Measurements from ENCODE around the gene SNRPD2.

The SNRPD2 gene

GRCh38 chr19:45711851-45712698 lies 20.3 kb upstream of the SNRPD2 start:
- no peak overlapping the region for H3K27ac ChIP-seq
- TF ChIP-seq, protein P1, sequence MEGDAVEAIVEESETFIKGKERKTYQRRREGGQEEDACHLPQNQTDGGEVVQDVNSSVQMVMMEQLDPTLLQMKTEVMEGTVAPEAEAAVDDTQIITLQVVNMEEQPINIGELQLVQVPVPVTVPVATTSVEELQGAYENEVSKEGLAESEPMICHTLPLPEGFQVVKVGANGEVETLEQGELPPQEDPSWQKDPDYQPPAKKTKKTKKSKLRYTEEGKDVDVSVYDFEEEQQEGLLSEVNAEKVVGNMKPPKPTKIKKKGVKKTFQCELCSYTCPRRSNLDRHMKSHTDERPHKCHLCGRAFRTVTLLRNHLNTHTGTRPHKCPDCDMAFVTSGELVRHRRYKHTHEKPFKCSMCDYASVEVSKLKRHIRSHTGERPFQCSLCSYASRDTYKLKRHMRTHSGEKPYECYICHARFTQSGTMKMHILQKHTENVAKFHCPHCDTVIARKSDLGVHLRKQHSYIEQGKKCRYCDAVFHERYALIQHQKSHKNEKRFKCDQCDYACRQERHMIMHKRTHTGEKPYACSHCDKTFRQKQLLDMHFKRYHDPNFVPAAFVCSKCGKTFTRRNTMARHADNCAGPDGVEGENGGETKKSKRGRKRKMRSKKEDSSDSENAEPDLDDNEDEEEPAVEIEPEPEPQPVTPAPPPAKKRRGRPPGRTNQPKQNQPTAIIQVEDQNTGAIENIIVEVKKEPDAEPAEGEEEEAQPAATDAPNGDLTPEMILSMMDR (conservative IDR thresholded peaks at IDR 0.05) = no peak

DNA sequence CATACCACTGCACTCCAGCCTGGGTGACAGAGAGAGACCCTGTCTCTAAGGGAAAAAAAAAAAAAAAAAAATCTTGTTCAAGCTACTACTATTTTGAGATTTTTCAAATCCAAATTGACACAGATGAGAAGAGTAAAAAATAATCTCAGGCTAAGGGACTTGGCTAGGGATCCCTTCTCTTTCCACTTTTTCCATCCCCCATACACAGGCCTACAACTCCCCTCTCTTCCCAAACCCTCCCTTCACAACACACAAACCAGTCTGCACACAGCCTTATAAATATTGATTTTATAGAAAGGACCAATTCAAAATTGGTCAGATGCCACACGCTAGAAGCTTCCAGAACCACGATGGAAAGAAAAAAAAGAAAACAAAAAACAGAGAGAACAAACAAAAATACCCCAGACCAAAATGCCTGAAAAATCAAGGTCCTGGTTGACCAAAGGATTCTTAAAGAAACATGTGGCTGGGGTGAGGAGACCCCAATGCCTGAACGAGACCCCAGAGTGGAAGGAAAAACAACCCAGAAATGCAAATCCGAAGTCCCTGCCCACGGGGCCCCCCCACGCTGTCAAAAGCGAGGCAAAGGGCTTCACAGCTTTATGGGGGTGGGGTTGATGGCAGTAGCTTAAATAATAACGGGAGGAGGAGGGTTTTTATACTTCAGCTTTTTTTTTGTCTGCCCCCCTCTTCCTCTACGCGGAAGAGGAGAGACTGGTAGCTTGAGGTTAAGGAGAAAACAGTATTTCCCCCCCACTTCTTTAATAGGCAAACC lies 18.8 kb upstream of the SNRPD2 start:
- peak overlapping the region; percentile 63 for H3K27ac ChIP-seq
- TF ChIP-seq, protein P1 (conservative IDR thresholded peaks at IDR 0.05) = no peak

GRCh38 chr19:45705710-45706415 lies 14.1 kb upstream of the SNRPD2 start:
- TF ChIP-seq, protein P1 (conservative IDR thresholded peaks at IDR 0.05) = no peak
- no peak overlapping the region for H3K27ac ChIP-seq

DNA sequence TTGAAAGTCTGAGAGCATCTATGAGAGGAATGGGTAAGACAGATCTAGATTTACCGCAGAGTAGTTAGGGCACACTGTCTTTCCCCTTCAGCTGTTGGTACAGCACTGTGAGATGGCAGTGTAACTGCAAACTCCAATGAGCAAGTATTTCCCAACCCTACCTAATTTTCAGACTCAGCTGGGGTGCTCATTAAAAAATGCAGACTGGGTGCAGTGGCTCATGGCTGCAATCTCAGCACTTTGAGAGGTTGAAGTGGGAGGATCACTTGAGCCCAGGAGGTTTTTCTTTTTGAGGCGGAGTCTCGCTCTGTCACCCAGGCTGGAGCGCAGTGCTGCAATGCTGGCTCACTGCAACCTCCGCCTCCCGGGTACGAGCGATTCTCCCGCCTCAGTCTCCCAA lies 13.4 kb upstream of the SNRPD2 start:
- H3K27ac ChIP-seq = no peak overlapping the region
- TF ChIP-seq, protein P1 (conservative IDR thresholded peaks at IDR 0.05) = no peak

DNA sequence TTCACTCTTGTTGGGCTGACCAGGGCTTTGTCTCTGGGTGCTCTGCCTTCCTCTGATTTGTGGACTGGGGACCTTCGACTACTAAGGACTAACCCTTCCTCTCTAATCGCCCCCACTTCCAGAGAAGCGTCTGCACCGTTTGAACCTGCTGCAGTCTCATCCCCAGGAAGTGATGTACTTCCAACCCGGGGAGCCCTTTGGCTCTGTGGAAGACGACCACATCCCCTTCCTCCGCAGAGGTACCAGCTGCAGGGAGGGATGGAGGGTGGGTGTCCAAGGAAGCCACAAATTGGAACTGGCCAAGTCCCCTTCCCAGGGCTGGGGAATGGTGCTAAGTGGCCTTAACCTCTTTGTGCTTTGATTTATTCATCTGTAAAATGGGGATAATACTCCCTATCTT lies 9.9 kb upstream of the SNRPD2 start:
- TF ChIP-seq, protein P1 (conservative IDR thresholded peaks at IDR 0.05) = no peak
- no peak overlapping the region for H3K27ac ChIP-seq

- H3K27ac ChIP-seq = peak overlapping the region; percentile 96
- TF ChIP-seq, protein P1 (conservative IDR thresholded peaks at IDR 0.05) = peak; percentile 98
These were observed 1.5 kb upstream of the SNRPD2 start for GRCh38 chr19:45693106-45693788.

All from VCaP (cell line).